ENCODE data around the gene ULK4.
"Not testable (repeated sequence)": the region's sequence is repeated elsewhere in the genome, so short reads cannot be mapped to it uniquely, and the experiment has no call there.

The ULK4 gene

GRCh38 chr3:41565948-41566514 lies 395.9 kb downstream of the ULK4 start:
- DNase-seq, result no peak

GRCh38 chr3:41565003-41565402 lies 396.9 kb downstream of the ULK4 start:
- no peak for DNase-seq

- DNase-seq, result not testable (repeated sequence)
Measured at GRCh38 chr3:41556245-41556644, 405.7 kb downstream of the ULK4 start.

- no peak for DNase-seq
Measured at GRCh38 chr3:41532976-41533375, 428.9 kb downstream of the ULK4 start.

- DNase-seq, result no peak
Measured at GRCh38 chr3:41526995-41527573, 434.8 kb downstream of the ULK4 start.

- DNase-seq, result no peak
Measured at GRCh38 chr3:41525303-41526064, 436.4 kb downstream of the ULK4 start.

GRCh38 chr3:41523897-41524296 lies 438.0 kb downstream of the ULK4 start:
- DNase-seq, result no peak

GRCh38 chr3:41522612-41523011 lies 439.3 kb downstream of the ULK4 start:
- no peak for DNase-seq

GRCh38 chr3:41521010-41521655 lies 440.8 kb downstream of the ULK4 start:
- no peak for DNase-seq

GRCh38 chr3:41519746-41520145 lies 442.2 kb downstream of the ULK4 start:
- no peak for DNase-seq

GRCh38 chr3:41518626-41519025 lies 443.3 kb downstream of the ULK4 start:
- DNase-seq, result no peak

- DNase-seq, result no peak
Measured at GRCh38 chr3:41508063-41508696, 453.7 kb downstream of the ULK4 start.

- DNase-seq, result no peak
Measured at GRCh38 chr3:41507336-41508062, 454.4 kb downstream of the ULK4 start.

- DNase-seq, result no peak
Measured at GRCh38 chr3:41503998-41504623, 457.8 kb downstream of the ULK4 start.

- no peak for DNase-seq
Measured at GRCh38 chr3:41502481-41502880, 459.4 kb downstream of the ULK4 start.

GRCh38 chr3:41502023-41502422 lies 459.9 kb downstream of the ULK4 start:
- no peak for DNase-seq

- DNase-seq, result no peak
Measured at GRCh38 chr3:41498847-41499246, 463.1 kb downstream of the ULK4 start.

- DNase-seq, result no peak
Measured at GRCh38 chr3:41490360-41490759, 471.5 kb downstream of the ULK4 start.

GRCh38 chr3:41489231-41489630 lies 472.7 kb downstream of the ULK4 start:
- DNase-seq, result no peak

GRCh38 chr3:41488501-41488900 lies 473.4 kb downstream of the ULK4 start:
- no peak for DNase-seq

GRCh38 chr3:41485484-41485883 lies 476.4 kb downstream of the ULK4 start:
- DNase-seq, result no peak

GRCh38 chr3:41482134-41482533 lies 479.8 kb downstream of the ULK4 start:
- no peak for DNase-seq

Data from hematopoietic multipotent progenitor cell treated with erythropoietin and hydrocortisone succinate and interleukin-3 and kit ligand, for 6 days (in vitro differentiated cells).